HG03280 (cell line): ENCODE measurements around the gene SOX30.
A peak's percentile ranks its signal among the peaks of the same experiment; 100 is the strongest.
"Not testable (repeated sequence)": the region's sequence is repeated elsewhere in the genome, so short reads cannot be mapped to it uniquely, and the experiment has no call there.

Experiments
- ATAC-seq: cut with Tn5 transposase; IDR thresholded peaks from one replicate; pipeline ENCODE4 v1.9.1; 2021; ENCODE audit warnings: mild to moderate bottlenecking, moderate library complexity; ENCODE audit not compliant: unreplicated experiment

SOX30 gene

DNA sequence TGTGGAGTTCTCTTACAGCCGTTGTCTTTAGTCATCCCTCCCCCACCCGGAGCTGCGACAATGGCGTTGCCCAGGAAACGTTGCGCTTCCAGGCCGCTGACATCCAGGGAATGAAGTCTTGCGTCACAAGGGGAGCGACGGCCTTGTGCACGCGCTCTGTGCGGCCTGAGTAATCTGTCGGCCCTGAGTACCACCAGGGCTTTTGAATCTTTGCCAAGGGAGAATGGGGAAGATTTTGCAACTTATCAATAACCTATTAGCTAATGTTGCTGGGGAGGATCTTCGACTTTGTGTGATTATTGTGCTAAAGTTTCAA lies at the start of gene SOX30:
SOX30 (minus strand) TSS at position 62 of the 316 bp plus-strand sequence. CDS start 360 bp downstream, outside the sequence.
- no peak for ATAC-seq

DNA sequence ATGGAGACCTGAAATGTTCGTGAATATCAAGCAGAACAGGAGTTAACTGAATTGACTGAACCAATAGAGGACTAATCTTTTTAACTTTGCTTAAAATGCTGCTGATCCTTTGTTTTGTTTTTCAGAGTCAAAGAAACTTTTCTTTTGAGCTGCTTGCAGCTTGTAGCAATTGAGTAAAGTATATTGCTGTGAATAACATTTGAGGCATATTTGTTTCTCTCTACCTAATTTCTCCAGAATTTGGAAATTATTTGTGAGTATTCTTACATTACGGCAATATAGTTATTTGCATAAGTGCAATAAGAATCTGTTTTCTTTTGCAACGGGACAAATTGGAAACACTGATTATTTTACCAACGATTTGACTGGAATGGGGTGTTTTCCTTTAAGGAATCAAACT lies 46.4 kb upstream of the SOX30 start:
- ATAC-seq = not testable (repeated sequence)

DNA sequence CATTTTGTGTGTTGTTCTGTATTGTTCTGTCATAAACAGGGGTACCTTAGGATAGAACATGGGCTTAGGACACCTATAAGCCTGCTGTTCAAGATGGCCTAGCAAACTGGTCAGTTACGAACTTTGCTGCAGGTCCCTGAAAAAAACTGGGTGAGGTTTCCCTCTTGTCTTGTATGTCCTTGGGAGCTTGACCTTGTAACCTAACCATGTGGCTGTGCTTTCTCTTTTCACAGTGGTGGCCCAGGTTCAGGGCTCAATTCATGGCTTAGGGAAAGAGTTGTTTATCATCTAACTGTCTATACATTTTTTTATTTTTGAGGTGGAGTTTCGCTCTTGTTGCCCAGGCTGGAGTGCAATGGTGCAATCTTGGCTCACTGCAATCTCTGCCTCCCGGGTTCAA lies 43.9 kb upstream of the SOX30 start:
- not testable (repeated sequence) for ATAC-seq

DNA sequence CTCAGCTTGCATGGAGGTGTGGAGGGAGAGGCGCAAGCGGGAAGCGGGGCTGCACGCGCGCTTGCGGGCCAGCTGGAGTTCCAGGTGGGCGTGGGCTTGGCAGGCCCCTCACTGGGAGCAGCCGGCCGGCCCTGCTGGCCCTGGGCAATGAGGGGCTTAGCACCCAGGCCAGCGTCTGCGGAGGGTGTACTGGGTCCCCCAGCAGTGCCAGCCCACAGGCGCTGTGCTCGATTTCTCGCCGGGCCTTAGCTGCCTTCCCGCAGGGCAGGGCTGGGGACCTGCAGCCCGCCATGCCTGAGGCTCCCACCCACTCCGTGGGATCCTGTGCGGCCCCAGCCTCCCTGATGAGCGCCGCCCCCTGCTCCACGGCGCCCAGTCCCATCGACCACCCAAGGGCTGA lies 41.6 kb upstream of the SOX30 start:
- ATAC-seq = not testable (repeated sequence)

DNA sequence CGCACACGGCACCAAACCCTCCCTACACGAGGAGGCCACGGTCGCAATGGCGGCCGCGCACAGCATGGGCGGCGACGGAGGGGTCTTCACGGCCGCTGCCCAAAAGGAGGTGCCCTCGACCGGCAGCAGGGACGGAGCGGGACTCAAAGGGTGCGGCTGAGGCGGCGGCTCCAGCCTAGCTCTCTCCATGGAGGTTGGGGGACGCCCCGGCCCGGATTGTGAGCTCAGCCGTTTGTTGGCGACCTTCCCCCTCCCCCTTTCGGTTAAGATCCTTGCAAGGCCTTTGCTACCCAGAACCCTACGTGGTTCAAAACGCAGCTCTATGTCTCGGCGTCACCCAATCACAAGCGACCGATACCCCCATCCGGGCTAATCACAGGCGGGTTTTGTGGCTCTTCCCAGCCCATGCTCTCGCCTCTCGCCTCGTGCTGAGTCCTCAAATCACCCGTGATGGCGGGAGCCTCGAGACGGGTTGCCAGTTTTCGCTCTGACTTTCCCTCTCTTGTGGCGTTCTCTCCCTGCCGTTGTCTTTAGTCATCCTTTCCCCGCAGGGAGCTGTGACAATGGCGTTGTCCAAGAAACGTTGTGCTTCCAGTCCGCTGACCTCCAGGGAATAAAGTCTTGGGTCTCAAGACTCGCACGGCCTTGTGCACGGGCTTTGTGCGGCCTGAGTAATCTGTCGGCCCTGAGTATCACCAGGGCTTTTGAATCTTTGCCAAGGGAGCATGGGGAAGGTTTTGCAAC lies 38.6 kb upstream of the SOX30 start:
- no peak for ATAC-seq

DNA sequence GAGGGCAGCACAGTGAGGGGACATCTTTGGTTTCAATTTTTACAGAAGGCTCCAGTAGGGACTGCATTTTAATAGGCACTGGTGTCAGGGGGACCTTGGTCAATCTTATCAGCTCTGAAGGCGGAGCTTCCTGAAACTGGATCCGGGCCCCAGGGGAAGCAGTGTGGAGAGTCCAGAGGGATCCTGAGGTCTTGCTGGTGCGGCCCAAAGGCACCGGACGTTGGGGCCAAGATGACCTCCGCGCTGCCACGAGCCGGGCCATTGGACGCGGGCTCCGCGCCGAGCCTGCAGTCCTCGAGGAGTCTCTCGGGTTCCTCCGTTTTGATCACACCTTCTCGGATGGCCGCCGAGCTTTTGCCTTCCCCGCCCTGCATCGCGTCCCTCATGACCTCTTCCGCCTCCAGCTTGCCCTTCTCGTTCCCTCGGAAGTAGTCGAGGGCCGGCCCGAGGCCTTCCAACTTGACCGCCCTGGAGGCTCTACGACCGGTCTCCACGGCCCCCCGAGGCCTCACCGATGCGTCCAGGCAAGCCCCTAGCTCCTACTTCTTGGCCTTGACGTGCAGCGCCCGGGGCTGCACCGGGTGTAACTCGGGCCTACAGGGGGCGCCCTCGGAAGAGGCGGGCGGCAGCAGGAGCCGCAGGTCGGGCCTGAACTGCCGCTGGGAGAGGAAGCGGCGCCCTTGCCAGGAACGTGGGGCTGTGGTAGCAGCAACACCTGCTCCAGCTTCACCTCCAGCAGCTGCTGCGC lies 37.9 kb upstream of the SOX30 start:
- no peak for ATAC-seq

DNA sequence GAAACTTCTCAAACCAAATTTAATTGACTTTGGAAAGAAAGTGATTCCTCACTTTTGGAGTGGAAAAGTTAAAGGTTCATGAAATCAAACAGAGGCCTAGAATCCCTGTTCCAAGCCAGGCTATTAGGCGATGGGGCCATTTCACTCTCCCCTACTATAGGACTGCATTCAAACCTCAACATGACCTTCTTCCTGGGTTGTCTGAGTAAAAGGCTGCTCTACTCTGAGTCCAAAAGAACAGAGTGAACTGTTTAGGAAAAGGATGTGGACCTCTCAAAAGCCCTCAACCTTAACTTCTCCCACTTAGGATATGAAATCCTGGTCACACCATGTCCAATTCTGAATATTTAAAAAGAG lies 34.9 kb upstream of the SOX30 start:
- ATAC-seq = no peak

DNA sequence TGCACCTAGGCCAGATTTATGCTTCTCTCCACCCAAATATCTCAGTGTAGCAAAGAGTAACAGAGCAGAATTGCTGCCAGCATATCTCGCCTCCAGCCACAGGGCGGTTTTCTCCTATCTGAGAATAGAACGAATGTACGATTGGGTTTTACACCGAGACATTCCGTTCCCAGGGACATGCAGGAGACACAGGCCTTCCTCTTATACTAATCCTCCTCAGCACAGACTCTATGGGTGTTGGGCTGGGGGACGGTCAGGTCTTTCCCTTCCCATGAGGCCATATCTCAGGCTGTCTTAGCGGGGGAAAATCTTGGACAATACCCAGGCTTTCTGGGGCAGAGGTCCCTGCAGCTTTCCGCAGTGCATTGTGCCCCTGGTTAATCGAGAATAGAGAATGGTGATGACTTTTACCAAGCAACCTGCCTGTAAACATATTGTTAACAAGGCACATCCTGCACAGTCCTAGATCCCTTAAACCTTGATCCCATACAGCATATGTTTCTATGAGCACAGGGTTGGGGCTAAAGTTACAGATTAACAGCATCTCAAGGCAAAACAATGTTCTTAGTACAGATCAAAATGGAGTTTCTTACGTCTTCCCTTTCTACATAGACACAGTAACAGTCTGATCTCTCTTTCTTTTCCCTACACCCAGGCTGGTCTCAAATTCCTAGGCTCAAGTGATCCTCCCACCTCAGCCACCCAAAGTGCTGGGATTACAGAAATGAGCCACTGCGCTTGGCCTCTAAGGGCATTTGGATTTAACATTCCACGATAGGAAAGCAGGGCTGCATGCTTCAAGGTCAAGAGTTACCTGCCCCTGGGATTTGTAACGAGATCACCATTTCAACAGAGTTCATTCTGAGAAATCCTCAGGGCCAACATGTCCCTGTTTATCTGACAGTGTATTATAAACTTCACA lies 34.3 kb upstream of the SOX30 start:
- ATAC-seq = not testable (repeated sequence)

DNA sequence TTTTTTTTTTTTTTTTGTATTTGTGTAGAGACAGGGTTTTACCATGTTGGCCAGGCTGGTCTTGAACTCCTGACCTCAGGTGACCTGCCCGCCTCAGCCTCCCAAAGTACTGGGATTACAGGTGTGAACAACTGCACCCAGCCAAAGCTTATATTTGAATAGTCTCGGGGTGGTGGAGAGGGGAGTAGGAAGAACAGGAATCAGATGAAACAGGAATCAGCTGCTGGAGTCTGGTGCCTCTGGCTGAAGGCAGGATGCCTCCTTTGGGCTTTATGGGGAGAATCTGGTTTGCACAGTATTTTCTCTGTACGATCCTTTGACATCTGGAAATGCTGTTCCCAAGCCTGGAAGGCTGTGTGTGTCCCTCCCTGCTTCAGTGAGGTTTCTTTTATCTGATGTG lies 30.0 kb upstream of the SOX30 start:
- no peak for ATAC-seq

DNA sequence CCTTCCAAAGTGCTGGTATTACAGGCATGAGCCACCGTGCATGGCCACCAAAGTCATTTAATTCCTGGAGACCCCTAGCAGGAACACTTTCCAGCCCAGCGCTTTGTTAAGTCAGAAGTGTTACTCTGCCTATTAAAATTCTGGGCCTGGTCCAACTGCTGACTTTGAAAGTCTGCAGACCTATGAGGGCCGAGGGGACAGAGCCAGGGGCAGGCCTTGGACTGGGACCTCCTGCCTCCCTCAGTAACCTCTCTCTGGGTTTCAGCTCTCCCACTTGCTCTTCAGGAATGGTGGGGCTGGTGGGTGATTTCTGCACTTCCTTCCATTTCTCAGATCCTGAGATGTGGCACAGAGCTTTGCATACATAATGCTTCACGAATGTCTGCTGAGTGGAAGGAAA lies 28.8 kb upstream of the SOX30 start:
- no peak for ATAC-seq

DNA sequence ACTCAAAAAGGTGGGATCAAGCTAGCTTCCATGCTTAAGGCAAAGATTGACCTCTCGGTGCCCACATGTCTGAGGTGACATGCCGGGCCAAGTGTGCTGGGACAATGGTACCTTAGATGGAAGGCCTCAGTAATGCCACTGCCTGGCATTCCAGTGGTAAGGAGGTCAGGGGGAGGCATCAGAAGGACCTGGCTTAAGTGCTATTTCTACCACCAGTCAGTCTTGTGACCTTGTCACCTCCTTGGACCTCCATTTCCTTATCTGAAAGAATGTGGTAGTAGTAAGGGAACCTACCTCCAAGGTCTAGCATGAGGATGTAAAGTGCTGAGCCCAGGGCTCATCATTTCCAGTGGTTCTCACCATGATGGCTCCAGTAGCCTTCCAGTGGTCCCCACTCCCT lies 28.0 kb upstream of the SOX30 start:
- ATAC-seq = no peak

DNA sequence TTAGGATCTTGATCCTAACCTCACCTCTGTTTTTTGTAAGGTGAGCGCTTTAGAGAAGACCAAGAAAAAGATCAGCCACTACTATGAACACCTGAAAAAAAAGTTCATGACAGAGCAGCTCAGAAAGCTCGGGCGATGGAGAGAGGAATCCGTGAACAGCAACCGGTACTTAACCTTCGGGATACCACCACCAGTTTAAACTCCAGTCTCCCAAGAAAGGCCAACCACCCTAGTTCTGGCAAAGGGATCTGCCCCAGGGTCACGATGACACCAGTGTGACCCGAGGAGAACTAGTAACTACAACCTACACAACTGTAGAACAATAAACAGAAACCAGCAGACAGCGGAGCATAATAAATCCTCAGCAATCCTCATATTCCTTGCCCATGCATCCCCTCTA lies 27.6 kb upstream of the SOX30 start:
- no peak for ATAC-seq

DNA sequence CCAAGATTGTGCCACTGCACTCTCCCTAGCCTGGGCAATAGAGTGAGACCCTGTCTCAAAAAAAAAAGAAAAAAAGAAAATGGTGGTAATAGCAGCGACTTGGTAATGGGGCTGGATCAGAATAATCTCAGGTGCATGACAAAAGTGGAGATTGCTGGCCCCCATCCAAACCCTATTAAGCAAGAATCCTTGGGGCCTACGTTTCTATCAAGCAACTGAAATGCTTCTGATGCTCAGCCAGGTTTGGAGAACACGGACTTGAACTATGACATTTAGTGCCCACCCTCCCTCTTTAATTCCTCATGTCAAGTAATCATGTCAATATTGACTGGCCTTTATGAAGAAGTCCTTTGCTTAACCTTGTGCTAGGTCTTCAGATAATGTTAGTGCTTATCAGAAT lies 25.7 kb upstream of the SOX30 start:
- ATAC-seq = no peak

DNA sequence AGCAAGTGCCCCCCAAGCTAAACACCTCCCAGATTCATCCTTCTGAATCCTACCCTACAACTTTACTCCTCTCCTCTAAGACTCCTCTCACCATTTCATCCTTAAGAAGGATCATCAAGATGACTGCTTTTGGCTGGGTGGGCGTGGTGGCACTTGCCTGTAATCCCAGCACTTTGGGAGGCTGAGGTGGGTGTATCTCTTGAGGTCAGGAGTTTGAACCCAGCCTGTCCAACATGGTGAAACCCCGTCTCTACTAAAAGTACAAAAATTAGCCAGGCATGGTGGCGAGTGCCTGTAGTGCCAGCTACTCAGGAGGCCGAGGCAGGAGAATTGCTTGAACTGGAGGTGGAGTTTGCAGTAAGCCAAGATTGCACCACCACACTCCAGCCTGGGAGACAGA lies 22.1 kb upstream of the SOX30 start:
- ATAC-seq = not testable (repeated sequence)

DNA sequence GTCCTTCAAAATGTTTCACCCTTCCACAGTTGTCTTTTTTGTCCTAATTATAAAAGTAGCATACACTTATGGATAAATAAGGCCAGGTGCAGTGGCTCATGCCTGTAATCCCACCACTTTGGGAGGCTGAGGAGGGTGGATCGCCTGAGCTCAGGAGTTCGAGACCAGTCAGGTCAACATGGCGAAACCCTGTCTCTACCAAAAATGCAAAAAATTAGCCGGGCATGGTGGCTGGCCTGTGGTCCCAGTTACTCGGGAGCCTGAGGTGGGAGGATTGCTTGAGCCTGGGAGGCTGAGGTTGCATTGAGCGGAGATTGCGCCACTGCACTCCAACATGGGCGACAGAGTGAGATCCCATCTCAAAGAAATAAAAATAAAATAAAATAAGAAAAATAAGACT lies 20.7 kb upstream of the SOX30 start:
- no peak for ATAC-seq

DNA sequence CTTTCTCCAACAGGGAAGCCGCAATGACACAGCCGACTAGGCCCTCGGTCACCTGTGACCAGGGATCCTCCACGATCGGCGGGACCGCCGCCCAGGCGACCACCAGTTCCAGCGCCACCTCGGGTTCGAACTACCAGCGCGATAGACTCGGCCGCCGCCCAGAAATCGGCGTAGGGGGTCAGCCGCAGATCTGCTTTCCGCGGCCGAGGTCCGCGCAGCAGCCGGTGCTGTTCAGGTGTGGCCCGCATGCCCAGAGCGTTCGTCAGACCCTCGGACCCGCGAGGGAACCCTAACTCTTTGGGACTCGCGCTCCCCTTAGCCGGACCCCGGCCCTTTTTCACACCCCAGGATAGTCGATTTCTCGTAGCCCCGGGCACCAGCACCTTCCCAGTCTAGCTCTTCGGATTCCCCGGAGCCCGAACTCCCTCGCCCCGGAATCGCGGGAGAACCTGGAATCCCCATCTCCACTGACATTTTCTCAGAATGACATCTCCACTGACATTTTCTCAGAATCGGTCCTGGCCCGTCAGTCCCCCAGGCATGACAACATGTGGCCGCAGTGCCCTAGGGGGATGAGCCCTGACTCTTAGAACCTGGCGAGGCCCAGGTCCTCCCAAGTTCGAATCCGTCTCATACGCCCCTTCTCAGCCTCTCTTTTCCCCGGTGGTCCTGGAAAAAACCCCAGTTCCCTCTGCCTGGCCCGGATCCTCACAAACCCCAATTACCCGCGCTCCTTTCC lies 19.5 kb upstream of the SOX30 start:
- no peak for ATAC-seq

DNA sequence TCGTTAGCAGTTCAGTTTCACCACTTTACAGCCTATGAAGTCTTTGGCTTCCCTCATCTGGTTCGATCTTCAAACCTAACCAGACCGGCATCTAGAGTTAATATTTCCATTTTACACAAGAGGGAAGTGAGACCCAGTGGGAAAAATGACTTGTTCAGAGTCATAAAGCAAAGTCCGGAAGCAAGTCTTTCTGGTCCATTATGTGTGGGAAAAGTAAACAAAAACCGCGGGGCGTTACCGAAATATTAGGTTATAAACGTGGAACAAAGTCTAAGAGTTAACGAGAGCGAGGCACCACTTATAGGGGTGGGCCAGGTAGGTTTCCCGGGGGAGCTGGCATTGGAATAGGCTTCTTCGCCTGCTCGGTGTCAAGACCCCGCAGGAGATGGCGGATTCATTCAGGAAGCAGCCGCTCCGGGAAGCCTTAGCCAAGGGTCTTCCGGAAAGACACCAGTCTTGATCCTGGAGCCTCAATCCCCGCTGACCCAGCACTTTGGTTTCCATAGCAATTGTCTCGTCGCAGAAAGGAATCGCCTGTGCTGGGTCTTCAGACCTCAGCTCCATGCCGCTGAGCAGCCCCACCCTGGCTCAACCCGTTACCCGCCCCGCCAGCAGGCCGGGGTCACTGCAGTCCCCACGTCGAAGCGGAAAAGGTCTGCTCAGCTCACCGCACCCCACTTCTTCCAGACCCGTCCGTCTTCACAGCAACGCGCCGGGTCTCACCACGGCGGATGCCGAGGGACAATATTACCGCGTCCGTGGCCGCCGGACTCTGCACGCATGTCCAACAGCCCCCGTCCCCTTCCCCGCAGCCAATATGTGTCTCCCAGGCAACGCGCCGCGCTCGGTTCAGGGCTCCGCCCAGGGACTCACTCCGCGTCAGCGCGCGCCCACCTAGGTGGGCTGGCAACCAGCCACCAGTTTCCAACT lies 18.7 kb upstream of the SOX30 start, which contains the start of gene C5orf52:
C5orf52 (plus strand) TSS at position 872 of the 930 bp plus-strand sequence. CDS start 82 bp downstream, outside the sequence.
- peak; percentile 39 for ATAC-seq

DNA sequence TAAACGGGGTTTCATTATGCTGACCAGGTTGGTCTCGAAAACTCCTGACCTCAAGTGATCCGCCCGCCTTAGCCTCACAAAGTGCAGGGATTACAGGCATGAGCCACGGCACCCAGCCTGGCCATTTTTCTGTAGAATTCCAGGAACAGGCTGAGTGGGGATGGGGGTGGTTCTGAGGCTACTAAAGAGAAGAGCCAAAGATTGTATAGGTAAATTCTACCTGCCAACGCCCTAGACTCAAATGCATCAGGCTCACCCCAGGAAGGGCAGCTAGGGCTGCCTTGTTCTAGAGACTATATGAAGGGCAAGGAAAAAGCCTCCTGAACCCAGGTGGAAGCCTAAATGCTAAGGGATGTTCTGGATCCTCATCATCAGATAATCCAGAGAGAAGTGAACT lies 17.5 kb upstream of the SOX30 start:
- ATAC-seq = no peak

DNA sequence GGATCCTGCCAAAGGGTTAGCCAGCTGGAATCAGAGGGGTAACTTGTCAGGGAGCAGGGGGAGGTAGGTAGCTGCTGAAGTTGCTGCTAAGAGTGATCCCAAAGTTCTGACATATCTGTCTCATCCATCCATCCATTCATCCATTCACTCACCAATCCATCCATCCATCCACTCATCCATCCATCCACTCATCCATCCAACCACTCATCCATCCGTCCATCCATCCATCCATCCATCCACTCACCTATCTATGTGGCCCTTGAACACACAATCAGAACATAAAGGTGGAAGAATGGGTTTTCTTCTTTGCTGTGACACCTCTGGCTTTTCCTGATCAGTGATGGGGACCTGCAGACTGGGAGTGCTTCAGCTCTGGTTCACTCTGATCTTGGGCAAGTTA lies 16.1 kb upstream of the SOX30 start:
- ATAC-seq = no peak
